GM18505 (cell line): Measurements from ENCODE around the gene CARD18.
"Not testable (repeated sequence)": the region's sequence is repeated elsewhere in the genome, so short reads cannot be mapped to it uniquely, and the experiment has no call there.

Experiments used
- ATAC-seq: cut with Tn5 transposase; IDR thresholded peaks from one replicate; pipeline ENCODE4 v1.9.1; 2021; ENCODE audit not compliant: unreplicated experiment
- POLR2A ChIP-seq: IDR thresholded peaks from 4 replicates; pipeline ENCODE4 v1.6.1; 2011; ENCODE audit warnings: borderline replicate concordance; ENCODE audit not compliant: insufficient read depth, insufficient read length; ENCODE audit errors: extremely low read depth

CARD18 gene

GRCh38 chr11:105109321-105109720, 30.2 kb downstream of the CARD18 start:
- no peak for TF ChIP-seq POLR2A

DNA sequence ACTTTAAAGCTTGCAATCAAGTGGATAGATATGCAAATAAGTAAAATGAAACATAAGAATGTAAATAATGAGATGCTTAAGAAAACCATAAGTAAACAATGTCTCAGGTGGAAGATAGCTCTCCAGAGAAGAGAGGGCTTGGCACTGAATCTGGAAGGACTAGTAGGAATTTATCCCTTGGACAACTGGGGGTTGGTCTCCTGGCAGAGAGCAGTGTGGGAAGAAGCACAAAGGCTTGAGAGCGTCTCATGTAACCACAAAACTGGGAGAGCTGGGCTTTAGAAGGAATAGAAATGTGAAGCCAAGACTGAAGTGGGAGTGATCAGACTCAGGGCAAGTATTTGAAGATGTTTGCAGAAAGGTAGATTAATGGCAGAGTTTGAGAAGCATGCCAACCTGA, 31.3 kb downstream of the CARD18 start:
- TF ChIP-seq POLR2A = no peak
- no peak for ATAC-seq

More at GRCh38 chr11:105109321-105109720, 30.2 kb downstream of the CARD18 start:
- no peak for ATAC-seq

GRCh38 chr11:105107226-105107825, 32.2 kb downstream of the CARD18 start:
- not testable (repeated sequence) for ATAC-seq

DNA sequence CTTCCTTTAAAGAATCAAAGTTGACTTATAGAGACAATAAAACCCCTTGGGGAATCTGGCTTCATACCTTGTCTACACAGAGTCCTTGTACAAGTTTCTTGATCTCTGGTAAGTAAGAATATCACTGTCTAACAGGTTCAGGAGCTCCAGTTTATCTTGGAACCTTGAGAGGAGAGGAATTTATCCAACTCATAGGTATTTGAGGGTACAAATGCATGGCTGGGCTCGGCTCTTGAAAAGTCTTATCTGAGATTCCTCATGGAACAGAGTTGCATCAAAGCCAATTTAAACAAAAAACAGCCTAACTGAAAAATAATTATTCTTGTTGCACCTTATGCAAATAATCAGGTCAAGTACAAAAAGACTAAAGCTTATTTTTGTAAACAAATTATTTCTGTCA, 33.4 kb downstream of the CARD18 start:
- TF ChIP-seq POLR2A = no peak
- ATAC-seq = no peak

GRCh38 chr11:105104292-105104691, 35.3 kb downstream of the CARD18 start:
- ATAC-seq = no peak
- TF ChIP-seq POLR2A = no peak

DNA sequence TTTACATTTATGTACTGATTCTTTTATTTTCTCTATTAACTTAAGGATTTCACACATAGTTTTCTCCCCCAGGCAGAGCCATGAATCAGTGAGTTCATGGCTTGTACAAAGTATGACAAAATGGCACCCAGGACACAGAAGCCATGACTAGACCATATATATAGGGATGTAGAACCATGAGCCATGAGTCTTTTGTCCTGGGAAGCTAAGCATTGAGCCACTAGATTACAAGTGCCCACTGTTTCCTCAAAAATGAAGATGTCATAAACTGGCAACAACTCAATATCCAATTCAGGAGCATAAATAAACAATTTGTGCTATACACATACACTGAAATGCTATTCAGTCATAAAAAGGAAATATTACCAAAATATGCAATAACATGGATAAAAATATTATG, 36.2 kb downstream of the CARD18 start:
- no peak for TF ChIP-seq POLR2A

GRCh38 chr11:105102079-105102581, 37.4 kb downstream of the CARD18 start:
- ATAC-seq = not testable (repeated sequence)

More for the DNA sequence above, 36.2 kb downstream of the CARD18 start:
- no peak for ATAC-seq

- no peak for TF ChIP-seq POLR2A
- ATAC-seq = no peak
Observed at GRCh38 chr11:105100981-105101630, 38.5 kb downstream of the CARD18 start.

DNA sequence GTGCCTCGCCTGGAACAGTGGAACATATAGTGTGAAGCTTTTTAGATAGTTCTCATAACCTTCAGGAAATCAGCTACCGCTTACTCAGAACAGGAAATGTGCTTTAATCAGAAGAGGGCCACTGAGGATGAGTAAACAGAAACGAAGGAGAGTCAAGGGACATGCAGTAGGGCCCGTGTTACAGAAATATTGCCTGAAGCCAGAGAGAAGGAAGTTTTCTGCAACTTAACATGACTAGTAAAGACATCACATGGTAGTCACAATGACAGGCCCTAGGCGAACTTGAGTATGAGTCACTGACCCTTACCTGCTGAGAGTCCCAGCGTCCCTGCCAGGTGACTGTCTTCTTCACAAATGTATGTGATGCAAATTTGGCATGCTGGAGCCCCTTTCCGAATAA, 39.4 kb downstream of the CARD18 start:
- no peak for ATAC-seq
- TF ChIP-seq POLR2A = no peak

- ATAC-seq = not testable (repeated sequence)
Observed at GRCh38 chr11:105099594-105099993, 40.0 kb downstream of the CARD18 start.

DNA sequence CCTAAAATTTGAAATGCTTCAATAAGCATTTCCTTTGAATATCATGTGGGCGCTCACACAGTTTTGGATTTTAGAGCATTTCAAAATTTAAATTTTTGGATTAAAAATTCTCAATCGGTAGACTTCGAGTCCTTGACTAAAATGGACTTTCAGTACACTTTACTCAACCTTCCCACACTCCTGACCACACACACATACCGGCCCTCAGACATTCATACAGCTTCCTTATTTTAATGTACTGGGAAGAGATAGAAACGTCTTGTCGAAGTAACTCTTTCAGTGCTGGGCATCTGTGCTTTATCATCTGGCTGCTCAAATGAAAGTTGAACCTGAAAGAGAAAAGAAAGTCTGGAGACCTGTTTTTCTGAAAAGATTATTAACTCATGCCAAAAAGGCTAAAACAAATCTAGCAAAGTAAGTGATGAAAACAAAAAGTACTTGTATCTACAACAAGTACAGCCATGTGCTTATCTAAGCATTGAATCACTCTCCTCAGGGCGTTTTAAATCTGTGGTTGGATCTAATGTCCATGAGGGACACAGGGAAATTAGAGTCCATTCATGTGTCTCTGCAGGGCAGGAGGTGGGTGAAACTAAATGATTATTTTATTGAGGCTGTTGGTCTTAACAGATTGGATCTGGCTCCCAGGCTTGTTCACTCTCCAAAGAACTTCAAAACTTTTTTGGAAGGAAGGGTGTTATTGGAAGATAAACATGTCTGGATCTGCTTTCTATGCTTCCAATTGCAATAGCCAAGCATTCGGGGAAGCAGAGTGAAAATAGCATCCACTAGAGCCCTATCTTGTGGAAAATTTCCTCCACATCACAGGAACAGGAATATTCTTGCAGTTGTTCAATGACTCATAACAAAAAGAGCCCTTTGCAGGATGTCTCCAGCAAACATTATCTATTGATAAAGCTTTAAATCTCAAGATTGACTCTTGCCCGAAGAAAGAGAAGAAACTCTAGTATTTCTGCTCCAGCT, 47.0 kb downstream of the CARD18 start:
- TF ChIP-seq POLR2A = no peak
- no peak for ATAC-seq
